ENCODE measurements around the gene OR51A7. TPM values are rescaled to one million over a fixed set of nuclear protein-coding genes. Genes with fewer than 3 reads are reported as not detected.

The OR51A7 gene
- total RNA-seq, 1 donor from 2014 or later = not detected

DNA sequence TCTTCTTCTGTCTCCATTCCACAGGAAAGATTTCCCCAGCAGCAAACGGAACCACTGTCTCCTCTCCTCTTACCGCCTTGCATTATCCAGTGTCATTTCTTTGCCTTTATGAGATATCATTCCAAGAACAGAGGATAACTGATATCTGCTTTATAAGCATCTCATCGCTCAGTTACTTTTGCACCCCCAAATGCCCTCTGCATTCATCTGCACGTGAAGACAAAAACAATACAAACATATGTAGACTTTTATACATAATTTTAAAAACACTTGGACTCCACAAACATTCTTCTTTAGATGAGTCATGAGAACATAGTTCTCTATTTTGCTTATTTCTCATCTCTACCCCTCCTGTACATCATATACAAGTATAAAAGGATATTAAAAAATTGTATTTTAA lies 22.4 kb upstream of the OR51A7 start:
- DNase-seq (ENCODE audit: extremely low spot score, unreplicated experiment) = no peak
- Mint-ChIP-seq H3K27ac (no peak overlapping the region), H3K4me3 (no peak overlapping the region), H3K36me3 (no peaks in the 10 kb centered on the region), H3K27me3 (no peaks in the 10 kb centered on the region), H3K4me1 (ENCODE audit: unreplicated experiment) (peaks cover 6% of the 10 kb centered on the region), H3K9me3 (no peaks in the 10 kb centered on the region)
- TF ChIP-seq, protein P1, sequence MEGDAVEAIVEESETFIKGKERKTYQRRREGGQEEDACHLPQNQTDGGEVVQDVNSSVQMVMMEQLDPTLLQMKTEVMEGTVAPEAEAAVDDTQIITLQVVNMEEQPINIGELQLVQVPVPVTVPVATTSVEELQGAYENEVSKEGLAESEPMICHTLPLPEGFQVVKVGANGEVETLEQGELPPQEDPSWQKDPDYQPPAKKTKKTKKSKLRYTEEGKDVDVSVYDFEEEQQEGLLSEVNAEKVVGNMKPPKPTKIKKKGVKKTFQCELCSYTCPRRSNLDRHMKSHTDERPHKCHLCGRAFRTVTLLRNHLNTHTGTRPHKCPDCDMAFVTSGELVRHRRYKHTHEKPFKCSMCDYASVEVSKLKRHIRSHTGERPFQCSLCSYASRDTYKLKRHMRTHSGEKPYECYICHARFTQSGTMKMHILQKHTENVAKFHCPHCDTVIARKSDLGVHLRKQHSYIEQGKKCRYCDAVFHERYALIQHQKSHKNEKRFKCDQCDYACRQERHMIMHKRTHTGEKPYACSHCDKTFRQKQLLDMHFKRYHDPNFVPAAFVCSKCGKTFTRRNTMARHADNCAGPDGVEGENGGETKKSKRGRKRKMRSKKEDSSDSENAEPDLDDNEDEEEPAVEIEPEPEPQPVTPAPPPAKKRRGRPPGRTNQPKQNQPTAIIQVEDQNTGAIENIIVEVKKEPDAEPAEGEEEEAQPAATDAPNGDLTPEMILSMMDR (conservative IDR thresholded peaks at IDR 0.05) = no peak

DNA sequence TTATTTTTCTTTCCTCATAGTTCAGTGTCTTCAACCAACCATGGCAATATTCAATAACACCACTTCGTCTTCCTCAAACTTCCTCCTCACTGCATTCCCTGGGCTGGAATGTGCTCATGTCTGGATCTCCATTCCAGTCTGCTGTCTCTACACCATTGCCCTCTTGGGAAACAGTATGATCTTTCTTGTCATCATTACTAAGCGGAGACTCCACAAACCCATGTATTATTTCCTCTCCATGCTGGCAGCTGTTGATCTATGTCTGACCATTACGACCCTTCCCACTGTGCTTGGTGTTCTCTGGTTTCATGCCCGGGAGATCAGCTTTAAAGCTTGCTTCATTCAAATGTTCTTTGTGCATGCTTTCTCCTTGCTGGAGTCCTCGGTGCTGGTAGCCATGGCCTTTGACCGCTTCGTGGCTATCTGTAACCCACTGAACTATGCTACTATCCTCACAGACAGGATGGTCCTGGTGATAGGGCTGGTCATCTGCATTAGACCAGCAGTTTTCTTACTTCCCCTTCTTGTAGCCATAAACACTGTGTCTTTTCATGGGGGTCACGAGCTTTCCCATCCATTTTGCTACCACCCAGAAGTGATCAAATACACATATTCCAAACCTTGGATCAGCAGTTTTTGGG lies 21.6 kb upstream of the OR51A7 start, which contains the start of gene OR51T1:
TSS of gene OR51T1 (plus strand) at position 41 of the 641 bp plus-strand sequence. CDS start at position 41, 0 bp downstream.
- Mint-ChIP-seq H3K27ac (no peak within 1 kb of the TSS), H3K27me3 (no peaks in the 10 kb centered on the region)
- no peak for DNase-seq (ENCODE audit: extremely low spot score, unreplicated experiment)

DNA sequence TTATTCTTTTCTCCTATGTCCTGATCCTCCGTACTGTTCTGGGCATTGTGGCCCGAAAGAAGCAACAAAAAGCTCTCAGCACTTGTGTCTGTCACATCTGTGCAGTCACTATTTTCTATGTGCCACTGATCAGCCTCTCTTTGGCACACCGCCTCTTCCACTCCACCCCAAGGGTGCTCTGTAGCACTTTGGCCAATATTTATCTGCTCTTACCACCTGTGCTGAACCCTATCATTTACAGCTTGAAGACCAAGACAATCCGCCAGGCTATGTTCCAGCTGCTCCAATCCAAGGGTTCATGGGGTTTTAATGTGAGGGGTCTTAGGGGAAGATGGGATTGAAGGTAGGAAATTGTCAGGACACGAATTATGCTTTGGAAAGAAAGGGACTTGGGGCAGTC lies 21.0 kb upstream of the OR51A7 start:
- no peaks in the 10 kb centered on the region for H3K27me3 Mint-ChIP-seq
- TF ChIP-seq, protein P1 (conservative IDR thresholded peaks at IDR 0.05) = no peak
- no peak for DNase-seq (ENCODE audit: extremely low spot score, unreplicated experiment)
- no peaks in the 10 kb centered on the region for H3K36me3 Mint-ChIP-seq
- peaks cover 6% of the 10 kb centered on the region for H3K4me1 Mint-ChIP-seq (ENCODE audit: unreplicated experiment)
- no peak overlapping the region for H3K27ac Mint-ChIP-seq
- H3K4me3 Mint-ChIP-seq = no peak overlapping the region
- no peaks in the 10 kb centered on the region for H3K9me3 Mint-ChIP-seq

More for the DNA sequence above, 21.6 kb upstream of the OR51A7 start, which contains the start of gene OR51T1:
- H3K4me3 Mint-ChIP-seq = no peak within 1 kb of the TSS
- H3K4me1 Mint-ChIP-seq (ENCODE audit: unreplicated experiment) = peaks cover 6% of the 10 kb centered on the region
- no peaks in the 10 kb centered on the region for H3K36me3 Mint-ChIP-seq
- H3K9me3 Mint-ChIP-seq = no peaks in the 10 kb centered on the region
- TF ChIP-seq, protein P1 (conservative IDR thresholded peaks at IDR 0.05) = no peak

DNA sequence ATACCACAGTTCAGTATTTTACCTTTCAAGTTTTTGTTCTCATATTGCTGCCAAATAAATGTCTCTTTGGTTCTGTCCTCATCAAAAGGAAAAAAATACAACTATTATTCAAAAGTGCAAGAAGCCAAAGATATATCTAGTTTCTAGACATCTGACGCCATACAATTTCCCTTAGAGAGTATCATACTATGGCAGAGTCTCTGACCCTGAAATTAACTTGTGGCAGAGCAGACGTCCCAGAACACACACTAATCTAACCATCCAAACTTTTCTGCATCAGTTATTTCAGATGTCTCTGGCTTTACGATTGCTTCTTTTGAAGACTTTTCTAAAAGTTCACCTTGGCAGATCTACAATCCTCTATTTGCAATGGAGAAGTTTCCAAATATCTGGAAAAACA lies 19.2 kb upstream of the OR51A7 start:
- TF ChIP-seq, protein P1 (conservative IDR thresholded peaks at IDR 0.05) = no peak
- no peak for DNase-seq (ENCODE audit: extremely low spot score, unreplicated experiment)
- H3K36me3 Mint-ChIP-seq = no peaks in the 10 kb centered on the region

DNA sequence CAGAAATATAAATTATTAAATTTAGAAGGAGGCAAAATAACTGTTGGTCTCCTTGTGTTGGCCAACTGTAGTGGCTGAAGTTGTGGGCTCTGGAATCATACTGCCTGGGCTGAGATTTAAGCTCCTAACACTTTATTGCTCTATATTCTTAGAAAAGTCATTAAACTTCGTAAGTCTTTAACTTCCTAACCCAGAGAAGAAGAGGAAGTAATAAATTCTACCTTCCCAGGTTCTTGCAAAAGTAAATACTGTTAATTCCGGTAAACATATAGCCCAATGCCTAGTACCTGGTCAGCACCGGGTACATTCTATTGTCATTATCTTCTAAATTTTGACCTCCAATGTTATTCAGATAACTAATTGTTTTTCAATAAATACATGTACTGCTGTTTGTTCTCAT lies 17.4 kb upstream of the OR51A7 start:
- Mint-ChIP-seq H3K36me3 (no peaks in the 10 kb centered on the region), H3K4me3 (no peak overlapping the region), H3K27ac (no peak overlapping the region), H3K9me3 (no peaks in the 10 kb centered on the region), H3K27me3 (no peaks in the 10 kb centered on the region), H3K4me1 (ENCODE audit: unreplicated experiment) (peaks cover 6% of the 10 kb centered on the region)
- no peak for DNase-seq (ENCODE audit: extremely low spot score, unreplicated experiment)
- TF ChIP-seq, protein P1 (conservative IDR thresholded peaks at IDR 0.05) = no peak

More for the DNA sequence above, 19.2 kb upstream of the OR51A7 start:
- Mint-ChIP-seq H3K4me3 (no peak overlapping the region), H3K27ac (no peak overlapping the region), H3K27me3 (no peaks in the 10 kb centered on the region), H3K9me3 (no peaks in the 10 kb centered on the region), H3K4me1 (ENCODE audit: unreplicated experiment) (peaks cover 6% of the 10 kb centered on the region)
